ENCODE measurements around the gene MYBBP1A. TPM values are rescaled to one million over a fixed set of nuclear protein-coding genes. Genes with fewer than 3 reads are reported as not detected.
"Not testable (repeated sequence)": the region's sequence is repeated elsewhere in the genome, so short reads cannot be mapped to it uniquely, and the experiment has no call there.

MYBBP1A gene
- total RNA-seq, 1 experiment from 2014 or later, result 177 TPM

DNA sequence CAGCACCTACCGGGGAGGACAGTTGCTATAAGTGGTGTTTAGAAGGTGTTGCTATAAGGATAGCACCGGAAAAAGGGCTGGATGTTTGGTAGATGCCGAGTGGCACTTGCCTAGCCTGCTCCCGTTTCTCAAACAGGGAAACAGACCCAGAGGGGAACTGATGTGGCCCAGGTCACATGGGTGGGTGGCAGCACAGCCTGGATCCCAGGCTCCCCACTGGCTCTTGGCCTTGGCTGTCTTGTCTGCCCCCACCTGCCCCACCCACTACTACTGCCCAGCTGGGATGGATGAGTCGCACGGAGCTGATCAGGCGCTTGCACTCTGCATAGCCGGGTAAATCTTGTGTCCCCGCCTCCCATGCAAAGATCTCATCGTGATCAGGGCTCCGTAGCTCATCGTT is 36.3 kb upstream of the MYBBP1A start:
- ChIA-PET POLR2A (ENCODE audit: low non-redundant PET) (interaction anchor here (0.5 to 0.6 kb wide), 2 partner anchors 31 to 152 kb away, joined by 3 to 4 read pairs; no protein-coding TSS in a partner anchor), CTCF (no interaction called here)
- intact Hi-C loops (cut with micrococcal nuclease; ENCODE audit: unreplicated experiment), result no loop called here

DNA sequence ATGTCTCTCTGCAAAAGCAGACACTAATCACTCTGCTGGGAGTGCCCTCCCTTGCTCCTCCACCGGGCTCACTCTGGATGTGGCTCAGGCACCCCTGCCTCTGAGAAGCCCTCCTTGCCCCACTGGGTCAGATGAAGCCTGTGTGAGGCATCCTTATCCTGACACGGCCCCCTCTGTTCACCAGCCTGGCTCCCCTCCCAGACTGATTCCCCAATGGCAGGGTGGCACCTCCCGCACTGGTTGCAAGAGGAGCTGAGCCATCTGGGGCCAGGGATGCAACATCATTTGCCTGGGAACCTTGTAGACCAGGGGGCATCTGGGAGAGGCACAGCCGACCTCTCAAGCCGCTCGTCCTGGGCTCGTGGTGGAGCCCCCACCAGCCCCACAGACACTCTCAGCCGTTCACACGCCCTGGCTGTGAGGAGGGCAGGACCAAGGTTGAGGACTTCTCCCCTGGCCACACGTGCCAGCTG is 35.8 kb upstream of the MYBBP1A start:
- Histone ChIP-seq H3K4me1 (ENCODE audit: insufficient read depth, low read length, poor library complexity, severe bottlenecking) (no peaks in the 10 kb centered on the region), H3K4me3 (ENCODE audit: low read depth, low read length, poor library complexity, severe bottlenecking) (no peak overlapping the region), H3K27ac (ENCODE audit: low read depth, low read length, poor library complexity, severe bottlenecking) (no peak overlapping the region), H3K9me3 (ENCODE audit: low read depth, low read length, poor library complexity, severe bottlenecking) (no peaks in the 10 kb centered on the region), H3K27me3 (replicated peaks; ENCODE audit: insufficient read depth, low read depth, low read length, poor library complexity) (peaks cover 6% of the 10 kb centered on the region), H3K36me3 (ENCODE audit: insufficient read depth, low read length, poor library complexity, severe bottlenecking) (no peaks in the 10 kb centered on the region)
- no TSS peak for BruUV-seq (replicated peaks)
- CTCF ChIA-PET, result no interaction called here
- POLR2A ChIA-PET (ENCODE audit: low non-redundant PET), result interaction anchor here (0.5 kb wide), 1 partner anchor 152 kb away, joined by 3 read pairs; no protein-coding TSS in a partner anchor
- no peak for TF ChIP-seq EZH2 (IDR thresholded peaks at IDR 0.05; ENCODE audit: borderline replicate concordance, low read depth, low read length, poor library complexity, severe bottlenecking)
- TF ChIP-seq, protein P1, sequence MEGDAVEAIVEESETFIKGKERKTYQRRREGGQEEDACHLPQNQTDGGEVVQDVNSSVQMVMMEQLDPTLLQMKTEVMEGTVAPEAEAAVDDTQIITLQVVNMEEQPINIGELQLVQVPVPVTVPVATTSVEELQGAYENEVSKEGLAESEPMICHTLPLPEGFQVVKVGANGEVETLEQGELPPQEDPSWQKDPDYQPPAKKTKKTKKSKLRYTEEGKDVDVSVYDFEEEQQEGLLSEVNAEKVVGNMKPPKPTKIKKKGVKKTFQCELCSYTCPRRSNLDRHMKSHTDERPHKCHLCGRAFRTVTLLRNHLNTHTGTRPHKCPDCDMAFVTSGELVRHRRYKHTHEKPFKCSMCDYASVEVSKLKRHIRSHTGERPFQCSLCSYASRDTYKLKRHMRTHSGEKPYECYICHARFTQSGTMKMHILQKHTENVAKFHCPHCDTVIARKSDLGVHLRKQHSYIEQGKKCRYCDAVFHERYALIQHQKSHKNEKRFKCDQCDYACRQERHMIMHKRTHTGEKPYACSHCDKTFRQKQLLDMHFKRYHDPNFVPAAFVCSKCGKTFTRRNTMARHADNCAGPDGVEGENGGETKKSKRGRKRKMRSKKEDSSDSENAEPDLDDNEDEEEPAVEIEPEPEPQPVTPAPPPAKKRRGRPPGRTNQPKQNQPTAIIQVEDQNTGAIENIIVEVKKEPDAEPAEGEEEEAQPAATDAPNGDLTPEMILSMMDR (conservative IDR thresholded peaks at IDR 0.05; ENCODE audit: low read depth, low read length), result no peak
- DNase-seq (ENCODE audit: low spot score), result no peak
- intact Hi-C loops (cut with micrococcal nuclease; ENCODE audit: unreplicated experiment), result no loop called here

More for the DNA sequence above, 36.3 kb upstream of the MYBBP1A start:
- H3K27ac ChIP-seq (ENCODE audit: low read depth, low read length, poor library complexity, severe bottlenecking), result no peak overlapping the region
- H3K4me1 ChIP-seq (ENCODE audit: insufficient read depth, low read length, poor library complexity, severe bottlenecking), result no peaks in the 10 kb centered on the region
- no peaks in the 10 kb centered on the region for H3K36me3 ChIP-seq (ENCODE audit: insufficient read depth, low read length, poor library complexity, severe bottlenecking)
- H3K9me3 ChIP-seq (ENCODE audit: low read depth, low read length, poor library complexity, severe bottlenecking), result no peaks in the 10 kb centered on the region
- no peak for DNase-seq (ENCODE audit: low spot score)
- H3K4me3 ChIP-seq (ENCODE audit: low read depth, low read length, poor library complexity, severe bottlenecking), result no peak overlapping the region
- BruUV-seq (replicated peaks), result no TSS peak
- peaks cover under 1% of the 10 kb centered on the region for H3K27me3 ChIP-seq (replicated peaks; ENCODE audit: insufficient read depth, low read depth, low read length, poor library complexity)
- no peak for TF ChIP-seq EZH2 (IDR thresholded peaks at IDR 0.05; ENCODE audit: borderline replicate concordance, low read depth, low read length, poor library complexity, severe bottlenecking)
- TF ChIP-seq, protein P1 (conservative IDR thresholded peaks at IDR 0.05; ENCODE audit: low read depth, low read length), result no peak

DNA sequence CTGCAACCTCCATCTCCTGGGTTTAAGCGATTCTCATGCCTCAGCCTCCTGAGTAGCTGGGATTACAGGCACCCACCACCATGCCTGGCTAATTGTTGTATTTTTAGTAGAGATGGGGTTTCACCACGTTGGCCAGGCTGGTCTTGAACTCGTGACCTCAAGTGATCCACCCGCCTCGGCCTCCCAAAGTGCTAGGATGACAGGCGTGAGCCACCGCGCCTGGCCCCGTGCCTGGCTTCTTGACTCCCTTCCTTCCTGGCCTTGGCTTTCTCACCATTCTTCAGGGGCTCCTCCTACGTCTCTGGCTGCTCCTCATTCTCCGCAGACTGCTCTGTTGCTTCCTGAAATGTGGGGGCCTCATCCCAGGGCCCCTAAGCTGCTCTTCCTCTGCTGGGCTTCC is 34.9 kb upstream of the MYBBP1A start:
- peaks cover 14% of the 10 kb centered on the region for H3K27me3 ChIP-seq (replicated peaks; ENCODE audit: insufficient read depth, low read depth, low read length, poor library complexity)
- H3K4me3 ChIP-seq (ENCODE audit: low read depth, low read length, poor library complexity, severe bottlenecking); DNase-seq (ENCODE audit: low spot score); intact Hi-C loops (cut with micrococcal nuclease; ENCODE audit: unreplicated experiment); H3K27ac ChIP-seq (ENCODE audit: low read depth, low read length, poor library complexity, severe bottlenecking); H3K9me3 ChIP-seq (ENCODE audit: low read depth, low read length, poor library complexity, severe bottlenecking); POLR2A ChIA-PET (ENCODE audit: low non-redundant PET); H3K36me3 ChIP-seq (ENCODE audit: insufficient read depth, low read length, poor library complexity, severe bottlenecking); BruUV-seq (replicated peaks); H3K4me1 ChIP-seq (ENCODE audit: insufficient read depth, low read length, poor library complexity, severe bottlenecking): not testable (repeated sequence)
- CTCF ChIA-PET, result interaction anchor here (0.6 kb wide), 1 partner anchor 69 kb away, joined by 5 read pairs; no protein-coding TSS in a partner anchor

Data from A673 (cell line).